Measurements from ENCODE around the gene MVK.
A peak's percentile ranks its signal among the peaks of the same experiment; 100 is the strongest.

MVK gene

DNA sequence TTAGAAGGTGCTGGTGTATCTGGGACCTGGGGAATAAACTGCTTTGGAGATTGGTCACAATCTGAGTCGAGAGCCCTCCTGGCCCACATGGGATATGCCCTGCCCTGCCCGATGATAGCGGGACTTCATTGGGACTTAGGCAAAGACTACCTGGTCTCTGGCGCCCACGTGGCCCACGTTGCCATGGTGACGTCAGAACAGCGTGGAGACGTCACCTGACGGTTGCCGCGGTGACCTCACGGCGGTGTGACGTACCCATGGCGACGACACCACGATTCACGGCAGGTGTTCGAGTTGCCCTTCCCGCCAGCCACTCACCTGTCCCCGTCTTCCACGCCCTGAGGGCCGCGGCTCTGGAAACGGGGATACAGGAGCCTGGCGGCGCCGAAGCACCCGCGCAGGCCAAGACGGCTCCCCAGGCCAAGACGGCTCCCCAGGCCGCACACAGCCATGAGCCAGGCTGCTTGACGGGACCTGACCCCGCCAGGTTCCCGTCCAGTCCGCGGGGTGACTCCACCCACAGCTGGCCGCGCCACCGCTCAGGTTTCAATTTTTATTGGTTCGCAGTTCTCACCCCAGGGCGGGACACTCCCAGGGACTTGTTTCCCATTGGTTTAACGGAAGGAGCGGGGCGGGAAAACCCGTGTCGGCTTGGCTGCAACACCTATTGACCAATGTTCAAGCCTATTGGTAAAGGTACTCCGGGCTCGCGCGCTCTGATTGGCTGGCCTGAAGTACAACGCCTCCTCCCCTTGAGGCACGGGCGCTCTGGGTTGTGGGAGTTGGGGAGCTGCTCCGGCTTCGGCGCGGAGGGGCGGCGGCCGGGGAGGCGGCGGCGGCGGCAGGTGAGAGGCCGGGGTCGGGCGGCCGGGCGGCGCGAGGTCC is at the start of gene MVK, which contains the start of gene MMAB:
MVK (plus strand) TSS at position 766 of the 885 bp plus-strand sequence. CDS start 1,029 bp downstream, outside the sequence.
MMAB (minus strand) TSS at position 476 of the 885 bp plus-strand sequence; CDS start at position 452, 24 bp downstream.
- peak; percentile 98 for DNase-seq (ENCODE audit: low spot score)

DNA sequence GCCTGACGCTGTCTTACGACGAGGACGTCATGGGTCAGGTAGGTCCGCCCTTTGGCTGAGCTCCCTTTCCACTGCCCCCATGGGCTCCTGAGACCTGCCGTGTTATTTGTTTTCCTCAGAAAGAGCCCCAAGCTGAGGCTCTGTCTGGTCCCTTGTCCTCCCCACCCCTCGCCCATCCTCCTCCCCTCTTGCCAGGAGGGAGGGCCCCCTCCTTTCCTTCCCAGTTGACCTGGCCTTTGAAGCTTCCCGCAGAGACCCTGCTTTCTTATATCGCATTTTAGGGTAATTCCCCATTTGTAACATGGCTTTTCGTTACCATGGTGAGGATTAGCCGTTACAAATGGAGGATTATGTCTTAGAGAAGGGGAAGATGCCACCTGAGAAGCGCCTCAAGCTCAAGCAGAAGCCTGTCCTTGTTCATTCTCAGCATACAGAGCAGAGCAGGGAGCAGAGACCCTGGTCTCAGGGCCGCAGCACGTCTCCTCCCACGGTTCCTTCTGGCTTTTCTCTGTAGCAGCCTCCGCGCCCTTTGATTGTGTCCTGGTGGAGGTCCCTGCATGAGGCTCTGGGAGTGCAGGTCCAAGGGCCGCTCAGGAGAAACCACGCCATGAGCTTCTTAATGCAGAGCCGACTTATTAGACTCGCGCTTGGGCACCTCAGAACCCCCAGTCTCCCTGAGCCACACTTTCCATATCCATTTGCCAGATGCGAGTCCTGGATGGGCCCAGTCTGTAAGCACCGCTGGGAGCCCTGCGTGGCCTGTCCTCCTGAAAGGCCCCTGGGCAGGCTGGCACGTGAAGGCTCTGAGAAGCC is 48.9 kb upstream of the MVK start:
- DNase-seq (ENCODE audit: low spot score), result no peak

- DNase-seq (ENCODE audit: low spot score), result no peak
These were observed 48.4 kb upstream of the MVK start for GRCh38 chr12:109525279-109525585.

DNA sequence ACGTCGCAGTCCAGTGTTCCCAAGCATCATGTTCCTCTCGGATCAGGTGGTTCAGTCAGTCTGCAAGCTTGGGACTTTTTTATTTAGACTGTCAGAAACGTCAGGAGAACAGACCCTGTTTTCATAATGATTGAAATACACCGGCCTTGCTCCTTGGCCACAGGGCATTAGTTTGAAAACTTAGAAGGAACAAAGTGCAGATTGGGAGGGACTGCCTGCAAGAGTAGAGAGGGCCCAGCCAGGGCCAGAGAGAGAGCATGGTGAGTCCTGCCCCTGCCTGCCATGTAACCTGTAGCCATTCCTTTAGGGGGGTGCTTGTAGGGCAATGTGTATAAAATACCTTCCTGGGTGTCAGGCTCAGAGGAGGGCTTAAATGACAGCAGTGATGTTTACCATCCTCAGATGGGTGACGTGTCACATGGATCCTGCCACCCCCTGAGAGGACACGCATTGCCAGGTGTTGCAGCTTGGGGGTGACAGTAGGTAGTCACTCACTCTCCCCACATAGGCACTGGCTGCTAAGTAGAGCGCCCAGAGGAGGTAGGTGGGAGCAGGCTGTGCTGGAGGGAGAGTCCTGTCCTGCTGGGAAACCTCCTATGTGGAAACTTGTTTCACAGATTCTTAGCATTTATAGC is 46.0 kb upstream of the MVK start:
- no peak for DNase-seq (ENCODE audit: low spot score)

- no peak for DNase-seq (ENCODE audit: low spot score)
These were observed 43.6 kb upstream of the MVK start for GRCh38 chr12:109529691-109530640.

DNA sequence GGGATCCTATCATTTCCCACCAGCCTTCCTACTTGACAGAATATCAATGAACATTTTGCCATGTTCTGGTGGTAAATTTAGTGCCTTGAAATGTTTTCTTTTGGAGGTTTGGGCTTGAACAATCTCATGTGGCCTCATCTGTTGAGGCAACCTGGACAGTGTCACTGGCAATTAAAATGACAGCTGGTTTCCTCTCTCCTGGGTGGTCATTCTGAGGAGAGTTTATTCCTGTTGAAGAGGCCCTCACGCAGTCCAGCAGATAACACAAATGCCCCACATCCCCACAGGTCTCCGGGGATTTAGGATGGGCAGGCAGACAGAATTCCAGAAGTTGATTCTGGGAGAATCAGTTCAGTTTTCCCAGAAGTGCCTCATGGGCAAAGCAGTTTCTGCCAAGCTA is 42.2 kb upstream of the MVK start:
- DNase-seq (ENCODE audit: low spot score), result no peak

- no peak for DNase-seq (ENCODE audit: low spot score)
These were observed 40.7 kb upstream of the MVK start for GRCh38 chr12:109532721-109533486.

DNA sequence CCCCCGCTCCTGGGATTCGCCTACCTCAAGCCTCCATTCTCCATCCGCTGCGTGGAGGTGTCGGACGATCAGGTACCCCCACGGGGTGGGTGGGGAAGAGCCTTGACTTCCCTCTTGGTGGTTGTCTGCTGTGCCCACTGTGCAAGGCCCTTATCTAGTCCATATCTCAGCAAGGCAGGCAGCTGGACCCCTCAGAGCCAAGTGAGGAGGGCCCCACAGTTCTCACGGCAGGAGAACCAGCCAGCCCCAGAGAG is 40.2 kb upstream of the MVK start:
- no peak for DNase-seq (ENCODE audit: low spot score)

DNA sequence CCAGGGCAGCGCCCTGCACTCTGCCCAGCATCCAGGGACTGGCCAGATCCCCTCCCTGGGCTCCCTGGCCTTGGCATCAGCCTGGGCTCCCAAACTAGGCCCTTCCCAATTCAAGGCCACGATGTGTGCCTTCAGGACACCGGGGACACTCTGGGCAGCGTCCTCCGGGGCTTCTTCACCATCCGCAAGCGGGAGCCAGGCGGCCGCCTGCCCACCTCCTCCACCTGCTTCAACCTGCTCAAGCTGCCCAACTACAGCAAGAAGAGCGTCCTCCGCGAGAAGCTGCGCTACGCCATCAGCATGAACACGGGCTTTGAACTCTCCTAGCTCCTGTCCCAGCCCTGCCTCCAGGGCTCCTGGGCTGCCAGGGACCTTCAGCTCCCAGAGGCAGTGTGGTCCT is 39.1 kb upstream of the MVK start:
- DNase-seq (ENCODE audit: low spot score), result no peak

GRCh38 chr12:109535231-109535862 is 38.2 kb upstream of the MVK start:
- no peak for DNase-seq (ENCODE audit: low spot score)

DNA sequence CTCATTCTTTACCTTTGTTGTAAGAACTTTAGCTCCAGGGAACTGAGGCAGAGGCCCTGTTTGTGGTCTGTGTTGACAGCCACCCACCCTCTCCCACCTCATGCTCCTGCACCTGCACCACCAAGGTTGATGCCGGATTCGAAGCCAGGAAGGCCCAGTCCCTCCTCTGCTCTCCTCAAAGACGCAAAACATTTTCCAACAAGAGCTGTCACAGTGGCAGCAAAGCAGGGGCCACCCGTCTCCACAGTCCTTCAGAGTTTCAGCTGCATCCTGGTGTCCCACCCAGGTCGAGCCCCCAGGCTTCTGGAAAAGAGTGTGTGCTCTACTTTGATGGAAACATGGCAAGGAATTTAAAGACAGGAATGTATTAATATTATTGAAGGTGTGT is 37.7 kb upstream of the MVK start:
- no peak for DNase-seq (ENCODE audit: low spot score)

GRCh38 chr12:109537136-109537535 is 36.5 kb upstream of the MVK start:
- no peak for DNase-seq (ENCODE audit: low spot score)

- no peak for DNase-seq (ENCODE audit: low spot score)
These were observed 35.3 kb upstream of the MVK start for GRCh38 chr12:109538191-109538863.

GRCh38 chr12:109539508-109539907 is 34.1 kb upstream of the MVK start:
- no peak for DNase-seq (ENCODE audit: low spot score)

GRCh38 chr12:109540526-109541412 is 32.8 kb upstream of the MVK start:
- no peak for DNase-seq (ENCODE audit: low spot score)

- DNase-seq (ENCODE audit: low spot score), result no peak
These were observed 32.2 kb upstream of the MVK start for GRCh38 chr12:109541413-109541726.

DNA sequence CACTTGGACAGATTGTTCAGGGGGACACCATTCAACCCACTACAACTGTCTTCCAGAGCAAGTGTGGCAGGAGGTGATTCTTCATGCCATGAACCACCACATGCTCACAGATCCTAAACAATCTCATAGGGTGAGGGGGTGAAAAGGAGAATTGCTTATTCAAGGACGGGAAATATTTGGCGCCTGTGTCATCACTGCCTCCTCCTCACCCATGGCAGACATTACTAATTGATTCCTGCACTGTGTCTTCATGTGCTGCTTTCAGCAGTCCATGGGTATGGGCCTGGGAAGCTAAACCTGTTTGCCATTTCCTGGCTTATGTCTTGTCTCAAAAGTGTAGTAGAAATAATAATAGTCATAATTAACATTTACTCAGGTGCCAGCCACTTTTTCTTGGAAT is 31.6 kb upstream of the MVK start:
- DNase-seq (ENCODE audit: low spot score), result no peak

DNA sequence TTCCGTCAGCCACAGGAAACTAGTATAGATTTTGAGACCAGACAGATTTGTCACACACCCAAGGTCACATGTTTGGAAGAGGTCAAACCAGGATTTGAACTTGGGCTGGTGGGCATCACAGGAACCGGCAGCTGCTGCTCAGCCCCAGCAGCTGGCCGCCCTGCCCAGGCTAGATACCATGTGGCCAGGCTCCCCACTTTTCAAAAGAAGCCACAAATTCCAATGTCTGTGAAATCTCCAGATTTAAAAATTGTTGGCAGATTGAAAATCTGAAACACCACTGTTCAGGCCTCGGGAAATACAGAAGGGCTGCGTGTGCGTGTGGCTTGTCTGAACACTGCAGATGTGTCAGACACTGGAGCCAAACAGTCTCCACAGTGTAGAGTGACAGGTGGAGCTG is 30.7 kb upstream of the MVK start:
- DNase-seq (ENCODE audit: low spot score), result no peak

GRCh38 chr12:109544955-109545531 is 28.6 kb upstream of the MVK start:
- DNase-seq (ENCODE audit: low spot score), result no peak
